ENCODE results near the gene PADI2. TPM values are rescaled to one million over a fixed set of nuclear protein-coding genes. Genes with fewer than 3 reads are reported as not detected.

PADI2 gene
- polyA plus RNA-seq, 3 donors: 2.3 to 2.6 (median 2.6) TPM

- no peak for DNase-seq (ENCODE audit: low read depth in 3 of 3, low spot score in 2 of 3)
These were observed 1.6 kb downstream of the PADI2 start for GRCh38 chr1:17117451-17118265.

- DNase-seq (ENCODE audit: low read depth in 3 of 3, low spot score in 2 of 3): no peak
These were observed 2.6 kb downstream of the PADI2 start for GRCh38 chr1:17116643-17117042.

- no peak for DNase-seq (ENCODE audit: low read depth in 3 of 3, low spot score in 2 of 3)
These were observed 5.3 kb downstream of the PADI2 start for GRCh38 chr1:17113963-17114362.

GRCh38 chr1:17112496-17113236 lies 6.6 kb downstream of the PADI2 start:
- DNase-seq (ENCODE audit: low read depth in 3 of 3, low spot score in 2 of 3): no peak

- no peak for DNase-seq (ENCODE audit: low read depth in 3 of 3, low spot score in 2 of 3)
These were observed 7.2 kb downstream of the PADI2 start for GRCh38 chr1:17112076-17112475.

- DNase-seq (ENCODE audit: low read depth in 3 of 3, low spot score in 2 of 3): no peak
These were observed 8.7 kb downstream of the PADI2 start for GRCh38 chr1:17110555-17110926.

- DNase-seq (ENCODE audit: low read depth in 3 of 3, low spot score in 2 of 3): no peak
These were observed 9.2 kb downstream of the PADI2 start for GRCh38 chr1:17109892-17110554.

- no peak for DNase-seq (ENCODE audit: low read depth in 3 of 3, low spot score in 2 of 3)
These were observed 10.5 kb downstream of the PADI2 start for GRCh38 chr1:17108786-17109185.

GRCh38 chr1:17108360-17108759 lies 10.9 kb downstream of the PADI2 start:
- DNase-seq (ENCODE audit: low read depth in 3 of 3, low spot score in 2 of 3): no peak

- DNase-seq (ENCODE audit: low read depth in 3 of 3, low spot score in 2 of 3): no peak
These were observed 14.5 kb downstream of the PADI2 start for GRCh38 chr1:17104782-17105181.

GRCh38 chr1:17102232-17102631 lies 17.0 kb downstream of the PADI2 start:
- no peak for DNase-seq (ENCODE audit: low read depth in 3 of 3, low spot score in 2 of 3)

- DNase-seq (ENCODE audit: low read depth in 3 of 3, low spot score in 2 of 3): no peak
These were observed 18.0 kb downstream of the PADI2 start for GRCh38 chr1:17101261-17101660.

GRCh38 chr1:17099616-17100340 lies 19.5 kb downstream of the PADI2 start:
- no peak for DNase-seq (ENCODE audit: low read depth in 3 of 3, low spot score in 2 of 3)

- DNase-seq (ENCODE audit: low read depth in 3 of 3, low spot score in 2 of 3): no peak
These were observed 20.6 kb downstream of the PADI2 start for GRCh38 chr1:17098446-17099317.

GRCh38 chr1:17097787-17098186 lies 21.5 kb downstream of the PADI2 start:
- no peak for DNase-seq (ENCODE audit: low read depth in 3 of 3, low spot score in 2 of 3)

- DNase-seq (ENCODE audit: low read depth in 3 of 3, low spot score in 2 of 3): no peak
These were observed 22.1 kb downstream of the PADI2 start for GRCh38 chr1:17097147-17097546.

- no peak for DNase-seq (ENCODE audit: low read depth in 3 of 3, low spot score in 2 of 3)
These were observed 22.7 kb downstream of the PADI2 start for GRCh38 chr1:17096584-17096983.

GRCh38 chr1:17095141-17095540 lies 24.1 kb downstream of the PADI2 start:
- no peak for DNase-seq (ENCODE audit: low read depth in 3 of 3, low spot score in 2 of 3)

GRCh38 chr1:17094664-17095063 lies 24.6 kb downstream of the PADI2 start:
- no peak for DNase-seq (ENCODE audit: low read depth in 3 of 3, low spot score in 2 of 3)

GRCh38 chr1:17093822-17094393 lies 25.3 kb downstream of the PADI2 start:
- DNase-seq (ENCODE audit: low read depth in 3 of 3, low spot score in 2 of 3): no peak
